Hepatocyte (in vitro differentiated cells): Measurements from ENCODE around the gene FLCN.
"Not testable (repeated sequence)": the region's sequence is repeated elsewhere in the genome, so short reads cannot be mapped to it uniquely, and the experiment has no call there.

Experiments
- EZH2phosphoT487 ChIP-seq: fragments of 200-600 bp; sonication (generic); IDR thresholded peaks from one replicate; pipeline ENCODE4 v1.6.1; 2018; ENCODE audit warnings: antibody characterized with exemption, mild to moderate bottlenecking, low read depth, moderate library complexity; ENCODE audit not compliant: unreplicated experiment, severe bottlenecking
- TF ChIP-seq, protein P1 (sequence below): fragments of 200-600 bp; sonication (generic); IDR thresholded peaks from 2 replicates; pipeline ENCODE4 v1.5.1; 2016; ENCODE audit warnings: antibody characterized with exemption, mild to moderate bottlenecking; ENCODE audit not compliant: poor library complexity

DNA sequence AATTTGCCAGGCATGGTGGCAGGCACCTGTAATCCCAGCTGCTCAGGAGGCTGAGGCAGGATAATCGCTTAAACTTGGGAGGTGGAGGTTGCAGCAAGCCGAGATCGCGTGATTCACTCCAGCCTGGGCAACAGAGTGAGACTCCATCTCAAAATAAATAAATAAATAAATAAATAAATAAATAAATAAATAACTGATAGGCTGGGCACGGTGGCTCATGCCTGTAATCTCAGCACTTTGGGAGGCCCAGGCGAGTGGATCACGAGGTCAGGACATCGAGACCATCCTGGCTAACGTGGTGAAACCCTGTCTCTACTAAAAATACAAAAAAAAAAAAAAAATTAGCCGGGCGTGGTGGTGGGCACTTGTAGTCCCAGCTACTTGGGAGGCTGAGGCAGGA lies 18.7 kb upstream of the FLCN start:
- TF ChIP-seq, protein P1, sequence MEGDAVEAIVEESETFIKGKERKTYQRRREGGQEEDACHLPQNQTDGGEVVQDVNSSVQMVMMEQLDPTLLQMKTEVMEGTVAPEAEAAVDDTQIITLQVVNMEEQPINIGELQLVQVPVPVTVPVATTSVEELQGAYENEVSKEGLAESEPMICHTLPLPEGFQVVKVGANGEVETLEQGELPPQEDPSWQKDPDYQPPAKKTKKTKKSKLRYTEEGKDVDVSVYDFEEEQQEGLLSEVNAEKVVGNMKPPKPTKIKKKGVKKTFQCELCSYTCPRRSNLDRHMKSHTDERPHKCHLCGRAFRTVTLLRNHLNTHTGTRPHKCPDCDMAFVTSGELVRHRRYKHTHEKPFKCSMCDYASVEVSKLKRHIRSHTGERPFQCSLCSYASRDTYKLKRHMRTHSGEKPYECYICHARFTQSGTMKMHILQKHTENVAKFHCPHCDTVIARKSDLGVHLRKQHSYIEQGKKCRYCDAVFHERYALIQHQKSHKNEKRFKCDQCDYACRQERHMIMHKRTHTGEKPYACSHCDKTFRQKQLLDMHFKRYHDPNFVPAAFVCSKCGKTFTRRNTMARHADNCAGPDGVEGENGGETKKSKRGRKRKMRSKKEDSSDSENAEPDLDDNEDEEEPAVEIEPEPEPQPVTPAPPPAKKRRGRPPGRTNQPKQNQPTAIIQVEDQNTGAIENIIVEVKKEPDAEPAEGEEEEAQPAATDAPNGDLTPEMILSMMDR = not testable (repeated sequence)
- not testable (repeated sequence) for TF ChIP-seq EZH2phosphoT487
